ENCODE results near the gene ATP6V0E1. TPM values are rescaled to one million over a fixed set of nuclear protein-coding genes. Genes with fewer than 3 reads are reported as not detected.

Gene ATP6V0E1
- total and polyA plus RNA-seq, 2 of the 8 experiments (the other 6 are each of a cell fraction or from before 2014, with no cell fraction given) = 108 to 134 TPM

DNA sequence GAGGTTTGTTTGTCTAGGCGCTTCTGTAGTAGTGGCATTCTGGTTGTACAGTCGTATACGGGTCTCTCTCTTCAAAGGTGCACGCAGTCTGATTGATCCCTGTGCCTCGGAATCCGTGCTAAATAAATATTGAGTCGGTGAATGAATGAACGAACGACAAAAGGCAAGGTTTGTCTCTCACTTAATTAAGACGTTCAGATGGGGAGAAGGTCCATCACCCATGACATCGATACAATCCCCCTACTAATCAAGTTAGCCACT lies 72.1 kb downstream of the ATP6V0E1 start:
- Histone ChIP-seq H3K4me1 (replicated peaks in 1 of 4; ENCODE audit: control insufficient read depth in 3 of 4, insufficient read depth in 4 of 4, low read length in 3 of 4) (peaks cover 0 to 8% (median 4%) of the 10 kb centered on the region in 4 experiments; a peak in 4 of 7 replicates), H2BK20ac (ENCODE audit: low read length) (no peak overlapping the region), H3K23ac (ENCODE audit: insufficient read length) (no peak overlapping the region), H2AFZ (ENCODE audit: low read length) (peak overlapping the region; percentile 99), H3K79me2 (ENCODE audit: control insufficient read depth in 1 of 2, insufficient read depth in 2 of 2, low read length in 2 of 2) (peaks cover 0 to 5% of the 10 kb centered on the region in 2 experiments; a peak in 2 of 4 replicates), H2BK120ac (replicated peaks; ENCODE audit: low read depth, low read length) (no peak overlapping the region), H4K20me1 (replicated peaks in 1 of 2; ENCODE audit: control insufficient read depth in 1 of 2, insufficient read depth in 2 of 2, low read length in 2 of 2) (no peaks in the 10 kb centered on the region), H2BK15ac (ENCODE audit: low read length) (0 out of 2 replicates have a peak overlapping the region, but pooled peaks have one; percentile 13), H3K4me2 (ENCODE audit: insufficient read depth in 1 of 2, low read depth in 2 of 2, low read length in 2 of 2) (peak overlapping the region; percentile 85 to 100), H4K8ac (ENCODE audit: extremely low read depth, insufficient read depth, low read length) (no peak overlapping the region), H3K4ac (replicated peaks; ENCODE audit: insufficient read length, low read depth, low read length) (no peak overlapping the region), H3K27me3 (replicated peaks in 1 of 4; ENCODE audit: control insufficient read depth in 3 of 4, extremely low read depth in 1 of 4, insufficient read depth in 3 of 4, low read length in 3 of 4) (no peaks in the 10 kb centered on the region), H3K27ac (ENCODE audit: low read depth, low read length) (no peak overlapping the region), H2BK5ac (ENCODE audit: low read depth, low read length) (no peak overlapping the region), H3K36me3 (ENCODE audit: control insufficient read depth in 2 of 4, insufficient read depth in 4 of 4, low read length in 3 of 4) (no peaks in the 10 kb centered on the region), H4K91ac (replicated peaks; ENCODE audit: insufficient read length, low read length) (no peak overlapping the region), H3K9ac (replicated peaks in 1 of 4; ENCODE audit: extremely low read depth in 1 of 4, low read depth in 3 of 4, low read length in 3 of 4) (peak overlapping the region; percentile 10 to 76 (median 50); a peak in 5 of 7 replicates), H3K56ac (replicated peaks; ENCODE audit: insufficient read length, low read depth, low read length) (no peak overlapping the region), H3K79me1 (ENCODE audit: low read depth, low read length) (no peaks in the 10 kb centered on the region), H3K9me3 (ENCODE audit: insufficient read depth in 2 of 2, low read depth in 1 of 2, low read length in 1 of 2) (no peaks in the 10 kb centered on the region), H3K23me2 (ENCODE audit: low read depth, low read length) (peaks cover 11% of the 10 kb centered on the region), H2AK5ac (ENCODE audit: low read depth, low read length) (no peak overlapping the region), H3K14ac (ENCODE audit: insufficient read length) (no peak overlapping the region), H3K18ac (ENCODE audit: extremely low read depth, low read length) (no peak overlapping the region), H3K4me3 (ENCODE audit: extremely low read depth in 1 of 4, insufficient read depth in 2 of 4, low read depth in 3 of 4, low read length in 4 of 4) (peak overlapping the region; percentile 68 to 95 (median 83)), H4K5ac (ENCODE audit: insufficient read length, low read depth, low read length) (no peak overlapping the region), H2BK12ac (ENCODE audit: low read depth, low read length) (no peak overlapping the region)
- 6% methylated on average over 11 of the region's 11 CpGs; no CpG with 5 or more reads in 1 of the 2 experiments for WGBS, 2 experiments (ENCODE audit: extremely low coverage in 1 of 2, insufficient coverage in 1 of 2, insufficient read length in 1 of 2, insufficient replicate concordance in 2 of 2, low coverage in 1 of 2, low lambda C conversion rate in 2 of 2, missing lambda C conversion rate in 1 of 2)
- no peak for TF ChIP-seq KDM5A (IDR thresholded peaks at IDR 0.05; ENCODE audit: low read length)
- no peak for TF ChIP-seq SP1 (IDR thresholded peaks at IDR 0.05; ENCODE audit: low read depth, low read length)
- no peak for TF ChIP-seq SUZ12 (IDR thresholded peaks at IDR 0.05; ENCODE audit: low read length)
- TF ChIP-seq CTCF (IDR thresholded peaks at IDR 0.05; ENCODE audit: control extremely low read depth in 1 of 3, insufficient read depth in 1 of 3, low read depth in 1 of 3, low read length in 3 of 3) = no peak
- no peak for TF ChIP-seq NANOG (IDR thresholded peaks at IDR 0.05; ENCODE audit: insufficient read depth, low read depth, low read length, poor library complexity, severe bottlenecking)
- no peak for TF ChIP-seq CBX8 (IDR thresholded peaks at IDR 0.05; ENCODE audit: borderline replicate concordance, low read depth, low read length)
- TF ChIP-seq HDAC6 (IDR thresholded peaks at IDR 0.05; ENCODE audit: low read depth, low read length) = no peak
- no peak for TF ChIP-seq EP300 (IDR thresholded peaks at IDR 0.05; ENCODE audit: borderline replicate concordance in 1 of 2, low read depth in 2 of 2, low read length in 2 of 2)
- TF ChIP-seq YY1 (IDR thresholded peaks at IDR 0.05; ENCODE audit: low read depth, low read length) = no peak
- TF ChIP-seq TAF7 (optimal IDR thresholded peaks at IDR 0.05; ENCODE audit: borderline replicate concordance, low read depth, low read length) = no peak
- POLR2A ChIA-PET (ENCODE audit: partially characterized antibody) = no interaction called here
- CTCF ChIA-PET (ENCODE audit: partially characterized antibody) = interaction anchor here (1.6 kb wide), 1 partner anchor 45 kb away, joined by 6 read pairs; no protein-coding TSS in a partner anchor
- FAIRE-seq (no peak), DNase-seq (ENCODE audit: low read depth in 1 of 2, low spot score in 2 of 2) (no peak)
